HG03139 (cell line): ENCODE data around the gene DUSP7.

Source experiments
- ATAC-seq: cut with Tn5 transposase; IDR thresholded peaks from one replicate; pipeline ENCODE4 v1.9.1; 2021; ENCODE audit not compliant: unreplicated experiment

The DUSP7 gene

GRCh38 chr3:52029535-52029934, 26.8 kb downstream of the DUSP7 start:
- no peak for ATAC-seq

GRCh38 chr3:52029053-52029452, 27.3 kb downstream of the DUSP7 start:
- ATAC-seq, result no peak

- ATAC-seq, result no peak
These were observed 27.8 kb downstream of the DUSP7 start for GRCh38 chr3:52028572-52028971.

- ATAC-seq, result no peak
These were observed 30.3 kb downstream of the DUSP7 start for GRCh38 chr3:52026041-52026440.

- no peak for ATAC-seq
These were observed 30.9 kb downstream of the DUSP7 start for GRCh38 chr3:52025453-52025852.

GRCh38 chr3:52024765-52025452, 31.5 kb downstream of the DUSP7 start:
- no peak for ATAC-seq

GRCh38 chr3:52023860-52024764, 32.3 kb downstream of the DUSP7 start:
- ATAC-seq, result peak; percentile 59

GRCh38 chr3:52023101-52023770, 33.1 kb downstream of the DUSP7 start:
- ATAC-seq, result no peak

GRCh38 chr3:52022323-52023100, 33.9 kb downstream of the DUSP7 start:
- ATAC-seq, result no peak

GRCh38 chr3:52021489-52022268, 34.7 kb downstream of the DUSP7 start:
- no peak for ATAC-seq

- ATAC-seq, result no peak
These were observed 35.6 kb downstream of the DUSP7 start for GRCh38 chr3:52020796-52021195.

GRCh38 chr3:52019352-52020080, 36.9 kb downstream of the DUSP7 start:
- no peak for ATAC-seq

- no peak for ATAC-seq
These were observed 37.9 kb downstream of the DUSP7 start for GRCh38 chr3:52018319-52019000.

GRCh38 chr3:52017586-52017985, 38.8 kb downstream of the DUSP7 start:
- ATAC-seq, result no peak

- no peak for ATAC-seq
These were observed 40.7 kb downstream of the DUSP7 start for GRCh38 chr3:52015438-52016228.

GRCh38 chr3:52014613-52015012, 41.8 kb downstream of the DUSP7 start:
- ATAC-seq, result no peak

GRCh38 chr3:52013802-52014598, 42.4 kb downstream of the DUSP7 start:
- no peak for ATAC-seq
